Stimulated activated CD4-positive, alpha-beta T cell treated with anti-CD3 and anti-CD28 coated beads, Interleukin-15, amount 100 ng/mL, for 48 hours (primary cell): ENCODE data around the gene PPARD.
"Not testable (repeated sequence)": the region's sequence is repeated elsewhere in the genome, so short reads cannot be mapped to it uniquely, and the experiment has no call there.

Experiments used
- DNase-seq, 2 donors: peaks; one replicate each; pipeline ENCODE4 v3.0.0-alpha.2; 2020; ENCODE audit warnings: low read depth in 2 of 2

PPARD gene

DNA sequence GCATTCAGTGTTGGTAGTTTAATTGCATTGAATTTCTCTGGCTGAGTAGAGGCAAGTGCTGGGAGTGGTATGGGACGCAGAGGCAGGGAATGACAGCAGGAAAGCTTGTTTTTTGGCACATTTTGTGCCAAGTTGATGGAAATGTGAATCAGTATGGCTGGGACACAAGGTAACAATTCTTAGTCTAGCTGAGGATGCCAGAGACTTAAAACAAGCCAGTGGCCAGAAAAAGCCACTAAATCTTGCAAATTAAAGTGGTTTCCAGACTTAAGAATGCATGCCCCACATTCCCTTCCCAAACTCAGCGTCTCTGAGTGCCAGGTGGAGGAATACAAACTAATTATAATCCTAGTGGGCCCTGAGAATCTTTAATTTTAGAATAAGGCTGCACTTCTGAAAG, 35.9 kb downstream of the PPARD start:
- no peak for DNase-seq

DNA sequence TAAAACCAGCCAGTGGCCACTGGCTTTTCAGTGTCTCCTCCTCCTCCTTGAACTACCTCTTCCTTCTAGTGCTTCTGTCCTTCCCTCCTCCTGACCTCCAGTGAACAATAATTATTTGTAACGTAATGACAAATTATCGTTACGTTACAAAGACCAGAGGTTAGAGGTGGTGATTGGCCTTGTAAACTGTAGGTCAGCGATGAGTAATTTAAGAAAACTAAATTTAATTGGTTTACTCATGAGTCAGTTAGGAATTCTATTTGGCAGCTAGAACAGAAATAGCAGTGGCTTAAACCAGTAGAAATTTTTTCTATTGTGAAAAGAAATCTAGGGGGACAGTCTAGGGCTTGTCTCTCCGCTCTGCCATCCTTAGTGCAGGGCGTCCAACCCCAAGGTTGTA, 38.8 kb downstream of the PPARD start:
- DNase-seq, result no peak

DNA sequence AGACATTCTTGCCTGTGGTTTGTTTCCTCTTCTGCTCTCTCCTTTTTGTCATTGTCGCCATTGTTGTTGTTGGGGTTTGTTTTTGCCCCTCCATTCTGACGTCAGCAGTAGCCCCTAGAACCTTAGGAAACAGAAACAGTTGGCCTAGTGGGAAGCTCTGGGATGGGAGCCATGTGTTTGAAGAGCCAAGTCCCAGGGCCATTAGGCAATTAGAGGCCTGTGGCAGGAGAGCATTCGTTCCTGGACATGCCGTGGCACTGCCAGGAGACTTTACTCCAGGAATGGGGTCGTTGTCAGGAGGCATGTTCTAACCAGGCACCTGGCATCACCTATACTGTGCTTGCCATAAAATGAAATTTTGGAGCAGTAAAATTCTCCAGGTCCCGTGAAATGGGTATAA, 39.7 kb downstream of the PPARD start:
- DNase-seq, result no peak

DNA sequence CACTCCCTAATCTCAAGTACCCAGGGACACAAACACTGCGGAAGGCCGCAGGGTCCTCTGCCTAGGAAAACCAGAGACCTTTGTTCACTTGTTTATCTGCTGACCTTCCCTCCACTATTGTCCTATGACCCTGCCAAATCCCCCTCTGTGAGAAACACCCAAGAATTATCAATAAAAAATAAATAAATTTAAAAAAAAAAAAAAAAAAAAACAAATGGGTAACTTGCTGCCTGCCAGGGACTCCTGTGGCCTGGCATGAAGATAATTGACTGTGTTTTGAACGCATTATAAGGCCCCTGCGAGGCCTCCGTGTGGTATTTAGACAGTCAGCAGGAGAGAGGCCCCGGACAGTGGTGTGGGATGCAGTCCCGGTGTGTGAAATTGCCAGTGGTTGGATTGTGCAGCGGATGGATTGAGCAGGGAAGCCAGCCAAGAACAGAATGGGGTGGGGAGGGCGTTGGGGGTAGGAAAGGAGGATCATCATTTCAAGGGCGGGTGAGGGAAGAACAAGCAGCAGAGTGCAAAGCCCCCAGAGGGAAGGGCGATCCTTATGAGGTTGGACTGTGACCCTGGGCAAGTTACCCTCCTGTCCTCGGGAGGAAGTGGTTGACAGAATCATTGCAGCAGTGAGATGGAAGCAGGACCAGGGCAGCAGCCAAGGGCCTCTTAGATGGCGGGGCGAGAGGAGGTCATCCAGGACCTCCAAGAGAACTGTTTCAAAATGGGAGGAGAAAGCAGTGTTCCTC, 43.3 kb downstream of the PPARD start:
- no peak for DNase-seq

DNA sequence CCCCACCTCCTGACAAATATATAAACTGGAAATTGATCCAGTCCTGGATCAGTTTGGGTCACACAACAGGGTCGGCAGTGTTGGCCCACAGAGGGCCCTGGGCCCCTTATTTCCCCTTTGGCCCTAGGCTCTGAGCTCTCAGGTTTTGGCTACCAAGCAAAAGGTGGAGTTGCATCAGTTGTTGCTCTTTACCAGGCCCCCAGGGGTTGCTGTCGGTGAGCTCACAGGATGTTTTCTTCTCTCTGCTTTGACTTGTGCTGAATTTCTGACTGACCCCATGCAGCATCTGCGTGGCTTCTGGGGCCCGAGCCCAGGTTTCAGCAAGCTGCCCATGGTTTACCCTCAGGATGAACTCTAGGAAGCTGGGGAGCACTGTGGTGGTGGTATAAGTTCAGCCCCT, 44.6 kb downstream of the PPARD start:
- no peak for DNase-seq

DNA sequence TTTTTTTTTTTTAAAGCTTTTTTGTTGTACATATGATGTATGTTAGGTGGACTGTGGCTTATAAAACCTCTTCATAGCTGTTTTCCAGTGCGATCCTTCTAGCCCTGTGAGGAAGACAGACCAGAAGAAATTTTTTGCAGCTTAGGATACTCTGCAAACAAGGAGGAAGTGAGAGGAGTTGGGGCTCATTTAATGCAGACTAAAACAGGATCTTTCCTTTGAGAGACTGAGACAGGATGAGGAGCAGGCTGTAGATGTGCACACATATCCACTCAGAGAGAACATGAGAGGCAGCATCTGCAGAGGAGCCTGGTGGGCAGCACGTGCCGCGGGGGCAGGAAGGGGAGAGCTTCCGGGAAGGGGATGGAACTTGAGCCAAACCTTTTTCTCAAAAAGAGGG, 45.7 kb downstream of the PPARD start:
- no peak for DNase-seq

DNA sequence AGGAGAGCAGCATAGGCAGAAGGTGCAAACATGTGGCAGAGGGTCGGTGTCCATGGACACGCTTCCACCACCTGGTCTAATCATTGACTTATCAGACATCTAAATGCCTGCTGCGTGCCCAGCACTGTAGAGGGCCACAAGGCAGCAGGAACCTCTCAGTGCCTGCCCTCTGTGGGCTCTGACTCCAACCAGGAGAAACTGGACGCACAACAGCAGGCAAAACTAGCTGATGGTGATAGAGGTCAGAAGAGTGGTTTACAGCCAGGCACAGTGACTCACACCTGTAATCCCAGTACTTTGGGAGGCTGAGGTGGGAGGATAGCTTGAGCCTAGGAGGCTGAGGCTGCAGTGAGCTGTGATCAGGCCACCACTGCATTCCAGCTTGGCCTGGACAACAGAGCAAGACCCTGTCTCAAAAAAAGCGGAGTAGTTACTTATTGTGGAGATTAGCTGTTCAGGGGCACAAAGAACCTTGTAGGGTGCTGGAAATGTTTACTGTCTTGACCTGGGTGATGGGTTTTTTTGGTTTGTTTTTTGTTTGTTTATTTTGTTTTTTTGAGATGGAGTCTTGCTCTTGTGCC, 46.5 kb downstream of the PPARD start:
- no peak for DNase-seq

DNA sequence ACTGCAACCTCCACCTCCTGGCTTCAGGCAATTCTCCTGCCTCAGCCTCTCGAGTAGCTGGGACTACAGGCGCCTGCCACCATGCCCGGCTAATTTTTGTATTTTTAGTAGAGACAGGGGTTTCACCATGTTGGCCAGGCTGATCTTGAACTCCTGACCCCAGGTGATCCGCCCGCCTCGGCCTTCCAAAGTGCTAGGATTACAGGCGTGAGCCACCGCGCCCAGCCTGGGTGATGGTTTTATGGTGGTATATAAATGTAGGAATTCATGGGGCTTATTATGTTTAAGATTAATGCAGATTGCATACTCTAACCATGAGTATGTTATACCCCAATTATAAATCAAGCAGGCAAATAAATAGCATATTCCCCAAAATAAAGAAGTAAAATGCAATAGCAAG, 47.0 kb downstream of the PPARD start:
- not testable (repeated sequence) for DNase-seq

DNA sequence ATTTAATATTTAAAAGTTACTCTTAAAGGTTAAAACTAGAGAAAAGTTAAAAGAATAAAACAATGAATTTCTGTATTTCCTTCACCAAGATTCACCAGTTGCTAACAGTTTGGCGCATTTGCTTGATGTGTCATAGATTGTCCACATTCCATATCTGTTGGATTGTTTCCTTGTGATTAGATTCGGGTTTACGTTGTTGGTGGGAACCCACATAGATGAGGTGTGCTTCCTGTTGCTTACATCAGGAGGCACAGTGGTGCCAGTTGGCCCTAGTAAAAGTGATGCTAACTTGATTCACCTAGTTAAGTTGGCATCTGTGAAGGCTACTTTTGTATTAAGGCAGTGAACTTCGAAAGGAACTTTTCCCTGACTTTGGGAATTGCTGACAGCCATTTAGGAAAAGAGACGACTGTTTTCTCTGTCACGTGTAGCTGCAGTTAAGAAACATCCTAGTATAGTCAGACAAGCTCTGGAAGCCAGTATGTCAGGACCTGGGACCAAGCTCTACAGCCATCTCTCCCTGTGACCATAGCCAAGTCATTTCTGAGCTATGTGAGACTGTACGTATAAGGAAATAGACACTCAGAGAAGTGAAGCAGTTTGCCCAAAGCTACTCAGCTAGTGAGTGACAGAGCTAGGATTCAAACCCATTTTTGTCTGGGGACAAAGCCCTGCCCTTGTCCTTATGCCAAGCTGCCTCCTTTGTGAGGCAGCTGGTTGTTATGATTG, 49.0 kb downstream of the PPARD start:
- DNase-seq, result no peak

DNA sequence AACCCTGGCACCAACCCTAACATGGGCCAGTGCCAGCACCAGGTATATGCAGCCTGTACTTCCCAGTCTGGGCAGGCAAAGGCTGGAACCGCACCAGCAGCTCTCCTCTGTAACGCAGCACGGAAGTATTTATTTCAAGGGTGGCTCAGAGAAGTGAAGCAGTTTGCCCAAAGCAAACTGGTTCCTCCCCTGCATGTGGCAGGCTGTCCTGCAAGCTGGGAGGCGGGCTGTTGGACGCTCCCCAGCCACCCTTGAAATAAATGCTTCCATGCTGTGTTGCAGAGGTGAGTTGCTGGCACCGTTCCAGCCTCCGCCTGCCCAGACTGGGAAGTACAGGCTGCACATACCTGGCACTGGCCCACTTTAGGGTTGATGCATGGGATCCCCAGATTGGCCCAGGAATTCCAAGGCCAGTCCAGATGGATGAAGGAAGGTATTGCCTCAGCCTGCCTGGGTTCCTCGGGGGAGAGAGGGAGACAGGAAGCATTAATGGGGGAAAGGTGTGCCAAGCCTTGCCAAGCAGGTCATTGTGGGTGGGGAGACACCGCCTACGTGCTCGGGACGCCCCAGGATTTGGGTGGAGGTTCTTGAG, 49.8 kb downstream of the PPARD start:
- no peak for DNase-seq

DNA sequence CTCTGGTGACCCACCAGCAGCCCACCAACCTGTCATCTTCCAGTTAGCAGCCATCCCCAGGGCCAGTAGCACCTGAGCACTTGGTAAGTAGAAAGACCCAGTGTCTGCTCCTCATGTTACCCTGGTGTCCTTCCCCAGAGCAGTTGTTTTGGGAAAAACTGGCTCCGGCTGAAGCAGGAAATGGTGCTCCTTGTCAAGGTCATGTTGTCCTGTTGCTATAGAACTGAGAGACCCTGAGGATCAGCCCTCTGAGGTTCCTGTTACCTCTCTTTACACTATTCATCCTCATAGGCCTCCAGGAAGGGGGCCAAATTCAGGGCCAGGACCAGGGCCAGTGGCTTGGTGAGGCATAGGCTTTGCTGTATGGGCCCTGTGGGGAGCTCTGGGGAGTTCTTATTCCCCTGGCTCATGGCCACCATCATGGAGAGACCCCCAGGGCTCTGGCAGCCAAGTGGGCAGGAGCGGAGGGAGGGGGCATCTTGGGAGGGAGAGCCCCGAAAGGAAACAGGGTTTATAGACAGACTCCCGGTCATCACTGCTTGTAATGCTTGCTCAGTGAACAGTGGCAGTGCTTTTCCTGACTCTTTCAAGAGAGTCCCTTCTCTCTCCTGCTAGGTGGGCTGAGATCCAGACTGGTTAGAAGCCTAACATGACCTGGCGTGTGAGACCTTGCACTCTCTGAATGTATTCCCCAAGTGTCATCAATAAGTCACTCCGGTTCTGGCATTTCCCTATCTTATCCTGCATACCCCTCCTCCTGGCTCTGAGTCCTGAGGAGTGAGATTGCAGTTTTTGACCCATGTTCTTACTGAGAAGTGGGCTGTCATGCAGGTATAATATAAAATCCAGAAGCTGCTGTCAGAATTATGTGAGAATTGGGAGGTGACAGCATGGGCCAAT, 50.7 kb downstream of the PPARD start:
- DNase-seq, result no peak

DNA sequence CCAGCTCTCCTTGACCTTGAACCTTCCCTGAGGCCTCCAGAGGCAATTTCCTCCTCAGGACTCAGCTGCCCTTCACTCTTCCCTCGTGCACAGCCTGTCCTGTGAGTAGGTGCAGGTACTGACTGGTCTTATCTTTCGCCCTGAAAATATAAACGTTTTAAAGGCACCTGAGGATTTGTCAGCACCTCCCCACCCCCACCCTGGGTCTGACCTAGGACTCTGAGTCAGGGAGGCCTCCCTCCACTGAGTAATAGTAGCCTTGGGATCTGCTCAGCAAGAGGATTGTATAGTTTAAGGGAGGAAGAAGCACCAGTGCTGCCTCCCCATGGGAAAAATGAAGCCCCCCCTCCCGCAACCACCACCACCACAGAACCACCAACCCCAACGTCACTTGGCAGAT, 54.6 kb downstream of the PPARD start:
- DNase-seq, result no peak

DNA sequence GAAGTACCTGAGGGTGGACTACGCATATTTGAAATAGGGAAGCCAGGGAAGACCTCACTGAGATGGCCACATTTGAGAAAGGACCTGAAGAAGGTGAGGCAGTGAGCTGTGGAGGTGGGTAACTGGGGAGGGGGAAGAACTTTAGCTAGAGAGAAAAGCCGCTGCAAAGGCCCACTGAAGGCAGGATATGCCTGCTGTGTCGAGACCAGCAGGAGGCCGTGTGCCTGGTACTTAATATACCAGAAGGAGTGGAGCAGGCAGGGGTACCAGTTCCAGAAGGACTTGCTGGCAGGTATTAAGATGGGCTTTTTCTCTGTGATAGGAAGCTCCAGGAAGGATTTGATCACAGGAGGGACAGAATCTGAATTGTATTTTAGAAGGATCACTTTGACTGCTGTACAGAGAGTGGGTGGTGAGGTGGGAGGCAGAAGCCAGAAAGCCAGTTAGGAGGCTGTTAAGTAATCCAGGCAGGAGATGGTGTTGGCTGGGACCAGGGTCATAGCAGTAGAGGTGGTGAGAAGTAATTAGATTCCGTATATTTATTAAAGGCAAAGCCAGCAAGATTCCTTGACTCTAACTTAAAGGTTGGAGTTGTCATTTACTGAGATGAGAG, 55.6 kb downstream of the PPARD start:
- DNase-seq, result no peak

DNA sequence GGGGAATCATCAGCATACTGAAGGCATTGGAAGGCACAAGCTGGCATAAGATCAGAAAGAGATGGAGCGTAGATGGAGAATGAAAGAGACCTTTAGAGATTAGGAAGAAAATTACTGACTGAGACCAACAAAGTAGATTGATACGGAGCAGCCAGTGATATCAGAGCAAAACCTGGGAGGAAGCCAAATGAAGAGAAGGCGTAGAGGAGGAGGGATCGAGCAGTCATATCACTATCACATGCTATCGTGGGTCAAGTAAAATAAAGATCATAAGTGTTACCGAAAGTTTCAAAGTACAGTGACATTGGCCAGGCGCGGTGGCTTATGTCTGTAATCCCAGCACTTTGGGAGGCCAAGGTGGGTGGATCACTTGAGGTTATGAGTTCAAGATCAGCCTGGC, 56.2 kb downstream of the PPARD start:
- no peak for DNase-seq

DNA sequence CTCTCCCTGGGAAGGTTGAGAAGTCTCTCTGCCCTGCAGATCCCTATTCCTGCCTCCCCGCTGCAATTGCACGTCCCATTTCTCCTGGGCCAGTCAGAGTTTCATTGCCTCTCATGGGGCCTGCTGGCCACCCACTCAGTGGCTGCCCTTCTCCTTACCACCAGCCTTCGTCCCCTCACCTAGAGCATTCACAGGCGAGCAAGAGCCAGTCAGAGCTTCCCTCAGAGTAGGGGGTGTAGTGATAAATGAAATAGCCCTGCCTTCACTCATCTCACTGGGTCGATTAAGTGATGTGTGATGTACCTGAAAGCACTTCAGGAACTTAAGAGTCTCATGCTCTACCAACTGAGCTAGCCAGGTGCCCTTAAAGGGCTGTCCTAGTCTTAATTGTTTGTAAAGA, 57.8 kb downstream of the PPARD start:
- no peak for DNase-seq

DNA sequence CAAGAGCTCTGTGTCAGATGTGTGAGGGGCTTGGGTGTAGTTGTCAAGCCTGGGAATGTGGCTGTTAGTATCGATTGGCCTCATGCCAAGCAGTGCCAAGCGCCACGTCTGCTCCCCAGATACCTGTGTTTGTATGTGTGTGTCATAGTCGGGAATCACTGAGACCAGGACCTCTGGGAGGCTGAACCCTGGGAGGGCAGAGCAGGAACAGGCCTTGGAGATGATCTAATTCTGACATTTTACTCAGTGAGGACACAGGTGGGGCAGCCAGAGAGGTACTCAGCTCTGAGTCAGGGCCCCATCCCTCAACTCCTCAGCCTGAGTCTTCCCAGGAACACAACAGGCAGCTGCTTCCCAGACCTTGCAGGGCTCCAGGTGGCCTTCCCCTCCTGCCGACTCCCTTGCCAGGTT, 58.5 kb downstream of the PPARD start:
- no peak for DNase-seq

DNA sequence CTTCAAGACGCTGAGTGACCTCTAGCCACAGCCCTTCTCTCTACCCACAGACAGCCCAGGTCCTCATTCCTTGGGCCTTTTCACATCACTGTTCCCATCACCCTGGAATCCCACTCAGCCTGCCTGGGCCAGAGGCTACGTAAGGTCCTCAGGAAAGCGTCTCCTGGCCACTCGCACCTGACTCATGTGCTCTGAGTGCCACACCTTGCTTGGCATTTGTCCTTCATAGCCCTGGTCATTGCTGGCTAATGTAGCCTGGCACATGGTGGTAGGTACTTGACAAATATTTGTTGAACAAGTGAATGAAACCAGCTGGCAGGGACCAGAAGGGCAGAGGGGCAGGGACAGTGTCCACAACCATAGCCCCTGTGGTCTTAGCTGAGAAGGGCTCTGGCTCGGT, 59.2 kb downstream of the PPARD start:
- DNase-seq, result no peak

DNA sequence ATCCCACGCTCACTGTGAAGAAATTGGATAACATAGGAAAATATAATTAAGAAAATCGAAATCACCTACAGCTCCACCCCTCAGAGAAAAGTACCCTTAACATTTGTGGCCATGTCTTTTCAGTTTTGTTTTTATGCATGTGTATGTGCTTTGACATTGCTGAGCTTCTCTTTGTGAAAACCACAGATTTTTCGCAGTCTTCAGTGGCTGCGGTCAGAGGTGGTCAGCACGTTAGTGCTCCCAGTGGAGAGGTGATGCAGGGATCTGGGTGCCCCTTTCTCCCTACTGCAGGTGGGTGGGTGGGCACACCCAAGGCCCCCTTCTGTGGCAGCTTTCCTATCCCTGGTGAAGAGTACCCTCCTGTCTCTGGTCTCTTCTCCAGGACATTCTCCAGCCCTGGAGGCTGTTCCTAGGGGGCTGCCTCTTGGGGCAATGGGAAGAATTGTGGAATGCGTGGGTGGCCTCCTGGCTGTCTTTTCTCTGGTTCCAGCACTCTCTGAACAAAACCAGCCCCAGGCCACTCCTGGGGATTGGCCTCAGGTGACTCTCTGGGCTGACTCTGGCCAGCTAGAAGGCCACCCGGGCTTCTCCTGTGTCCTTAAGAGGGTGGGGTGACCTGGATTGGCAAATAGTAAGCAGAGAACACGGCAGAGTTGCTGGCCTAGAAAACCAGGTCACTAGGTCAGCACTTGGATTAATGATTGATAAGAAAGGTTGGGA, 59.9 kb downstream of the PPARD start:
- DNase-seq, result no peak

DNA sequence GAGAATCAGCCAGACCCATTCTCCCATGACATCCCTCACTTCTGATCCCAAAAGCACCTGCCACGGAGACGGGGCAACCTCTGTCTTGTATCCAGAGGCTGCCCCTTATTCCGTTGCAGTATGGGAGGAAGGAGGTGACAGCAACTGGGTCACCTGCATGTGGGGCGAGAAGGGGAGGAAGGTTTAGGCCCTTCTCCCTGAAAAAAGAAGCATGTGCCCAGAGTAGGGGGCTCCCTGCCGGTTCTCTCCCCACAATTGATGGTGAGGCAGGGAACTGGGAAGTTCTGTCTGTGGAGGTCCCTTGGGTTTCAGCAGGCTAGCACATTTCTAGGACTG, 60.5 kb downstream of the PPARD start:
- DNase-seq, result no peak

DNA sequence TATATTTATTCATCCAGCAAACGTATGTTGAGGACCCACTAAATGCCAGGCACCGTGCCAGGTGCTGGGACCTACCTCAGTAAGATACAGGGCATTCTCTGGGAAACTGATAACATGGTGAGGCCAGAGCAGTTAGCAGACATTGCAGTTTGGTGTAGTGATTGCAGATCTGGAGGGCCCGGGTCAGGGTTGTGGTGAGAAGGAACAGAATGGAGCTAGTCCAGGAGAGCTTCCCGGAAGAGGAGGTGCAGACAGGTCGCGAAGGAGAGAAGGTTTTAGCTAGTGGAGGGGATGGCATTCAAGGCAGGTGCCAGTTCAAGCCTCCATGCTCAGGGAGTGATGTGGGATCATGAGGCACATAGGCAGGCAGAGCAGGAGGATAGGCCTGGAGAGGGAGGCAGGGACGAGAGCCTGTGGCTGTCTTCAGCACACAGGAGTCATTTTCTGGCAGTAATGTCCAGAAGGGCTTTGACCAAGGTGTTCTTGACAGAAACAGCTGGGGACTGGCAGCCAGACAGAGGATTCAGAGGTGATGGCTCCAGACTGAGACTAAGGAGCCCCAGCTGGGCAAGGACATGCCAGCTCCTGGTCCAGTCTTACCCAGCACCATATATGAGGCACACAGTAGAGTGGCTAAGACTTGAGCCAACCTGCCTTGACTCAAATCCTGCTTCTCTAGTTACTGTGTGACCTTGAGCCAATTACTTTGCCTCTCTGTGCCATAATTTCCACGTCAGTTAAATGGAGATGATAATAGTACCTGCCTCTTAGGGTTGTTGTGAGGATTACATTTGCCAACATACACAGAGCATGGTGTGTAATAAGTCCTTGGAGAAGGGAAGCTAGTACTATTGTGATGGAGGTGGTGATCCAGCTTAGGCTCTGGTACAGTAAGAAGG, 61.4 kb downstream of the PPARD start:
- DNase-seq, result no peak
